Measurements from ENCODE around the gene FGF7. TPM values are rescaled to one million over a fixed set of nuclear protein-coding genes. Genes with fewer than 3 reads are reported as not detected.

The FGF7 gene
- total and polyA plus RNA-seq, 9 of the 15 experiments (the other 6 are each of a cell fraction or from before 2014, with no cell fraction given), result not detected

- no peak overlapping the region for H2AFZ ChIP-seq (ENCODE audit: low read depth, low read length)
- WGBS (ENCODE audit: insufficient coverage, low coverage, missing lambda C conversion rate), result 0% methylated on average over 1 of the region's 1 CpG
- CTCF ChIA-PET (ENCODE audit: low intra/inter-chr PET ratio), result no interaction called here
- H3K9ac ChIP-seq (ENCODE audit: insufficient read depth in 1 of 2, low read depth in 2 of 2, low read length in 2 of 2), result no peak overlapping the region
- DNase-seq (ENCODE audit: extremely low read depth in 1 of 4, low spot score in 3 of 4), result no peak
- no peak overlapping the region for H3K4me2 ChIP-seq (ENCODE audit: insufficient read depth, low read length)
- H3K27ac ChIP-seq (ENCODE audit: extremely low read depth, low read depth, low read length), result no peak overlapping the region
- H3K4me1 ChIP-seq (replicated peaks in 1 of 2; ENCODE audit: control insufficient read depth in 2 of 2, insufficient read depth in 2 of 2, low read length in 2 of 2), result no peaks in the 10 kb centered on the region
- no peaks in the 10 kb centered on the region for H3K79me2 ChIP-seq (ENCODE audit: control insufficient read depth, insufficient read depth, low read length)
- no peak for FAIRE-seq
- BruUV-seq (replicated peaks), result no TSS peak
- H3K27me3 ChIP-seq (ENCODE audit: control insufficient read depth in 2 of 2, insufficient read depth in 2 of 2, low read length in 2 of 2), result no peaks in the 10 kb centered on the region
- no peaks in the 10 kb centered on the region for H3K36me3 ChIP-seq (ENCODE audit: control insufficient read depth, insufficient read depth, low read length)
- no peaks in the 10 kb centered on the region for H4K20me1 ChIP-seq (replicated peaks; ENCODE audit: control insufficient read depth, insufficient read depth, low read length)
- intact Hi-C loops (cut with micrococcal nuclease) (loop anchor here (5.0 to 10.0 kb wide), 3 partner anchors 188 to 1070 kb away; no protein-coding TSS in a partner anchor), in situ Hi-C loops (cut with MboI) (no loop called here)
- POLR2A ChIA-PET, result no interaction called here
- no peaks in the 10 kb centered on the region for H3K9me3 ChIP-seq (replicated peaks; ENCODE audit: control insufficient read depth, insufficient read depth, low read depth, low read length)
- no peaks in the 10 kb centered on the region for H3K9me1 ChIP-seq (ENCODE audit: control insufficient read depth, insufficient read depth, low read length)
- no peak overlapping the region for H3K4me3 ChIP-seq
- no peak for ATAC-seq
- TF ChIP-seq, protein P1, sequence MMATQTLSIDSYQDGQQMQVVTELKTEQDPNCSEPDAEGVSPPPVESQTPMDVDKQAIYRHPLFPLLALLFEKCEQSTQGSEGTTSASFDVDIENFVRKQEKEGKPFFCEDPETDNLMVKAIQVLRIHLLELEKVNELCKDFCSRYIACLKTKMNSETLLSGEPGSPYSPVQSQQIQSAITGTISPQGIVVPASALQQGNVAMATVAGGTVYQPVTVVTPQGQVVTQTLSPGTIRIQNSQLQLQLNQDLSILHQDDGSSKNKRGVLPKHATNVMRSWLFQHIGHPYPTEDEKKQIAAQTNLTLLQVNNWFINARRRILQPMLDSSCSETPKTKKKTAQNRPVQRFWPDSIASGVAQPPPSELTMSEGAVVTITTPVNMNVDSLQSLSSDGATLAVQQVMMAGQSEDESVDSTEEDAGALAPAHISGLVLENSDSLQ (IDR thresholded peaks at IDR 0.05), result no peak
- TF ChIP-seq ZNF263 (CRISPR knock-in tag; IDR thresholded peaks at IDR 0.05; ENCODE audit: borderline replicate concordance), result no peak
- TF ChIP-seq, protein P2, sequence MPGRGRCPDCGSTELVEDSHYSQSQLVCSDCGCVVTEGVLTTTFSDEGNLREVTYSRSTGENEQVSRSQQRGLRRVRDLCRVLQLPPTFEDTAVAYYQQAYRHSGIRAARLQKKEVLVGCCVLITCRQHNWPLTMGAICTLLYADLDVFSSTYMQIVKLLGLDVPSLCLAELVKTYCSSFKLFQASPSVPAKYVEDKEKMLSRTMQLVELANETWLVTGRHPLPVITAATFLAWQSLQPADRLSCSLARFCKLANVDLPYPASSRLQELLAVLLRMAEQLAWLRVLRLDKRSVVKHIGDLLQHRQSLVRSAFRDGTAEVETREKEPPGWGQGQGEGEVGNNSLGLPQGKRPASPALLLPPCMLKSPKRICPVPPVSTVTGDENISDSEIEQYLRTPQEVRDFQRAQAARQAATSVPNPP (IDR thresholded peaks at IDR 0.05; ENCODE audit: borderline replicate concordance, insufficient read depth, insufficient read length), result no peak
Observed at GRCh38 chr15:49424954-49425353, 1.9 kb downstream of the FGF7 start.

- intact Hi-C loops (cut with micrococcal nuclease), result loop anchor here (10.0 kb wide), 2 partner anchors 717 to 1073 kb away; no protein-coding TSS in a partner anchor
- no peaks in the 10 kb centered on the region for H3K9me1 ChIP-seq (ENCODE audit: control insufficient read depth, insufficient read depth, low read length)
- H4K20me1 ChIP-seq (replicated peaks; ENCODE audit: control insufficient read depth, insufficient read depth, low read length), result no peaks in the 10 kb centered on the region
- ChIA-PET CTCF (ENCODE audit: low intra/inter-chr PET ratio) (no interaction called here), POLR2A (no interaction called here)
- H3K27me3 ChIP-seq (ENCODE audit: control insufficient read depth in 2 of 2, insufficient read depth in 2 of 2, low read length in 2 of 2), result no peaks in the 10 kb centered on the region
- no peak overlapping the region for H3K4me2 ChIP-seq (ENCODE audit: insufficient read depth, low read length)
- H3K27ac ChIP-seq (ENCODE audit: extremely low read depth, low read depth, low read length), result no peak overlapping the region
- no peaks in the 10 kb centered on the region for H3K4me1 ChIP-seq (replicated peaks in 1 of 2; ENCODE audit: control insufficient read depth in 2 of 2, insufficient read depth in 2 of 2, low read length in 2 of 2)
- TF ChIP-seq COPS2 (conservative IDR thresholded peaks at IDR 0.05), result no peak
- peak; percentile 55; the same call in 1 of the 2 replicates for TF ChIP-seq ZNF316 (IDR thresholded peaks at IDR 0.05)
- FAIRE-seq, result no peak
- in situ Hi-C loops (cut with MboI), result no loop called here
- no peak for ATAC-seq
- H3K9me3 ChIP-seq (replicated peaks; ENCODE audit: control insufficient read depth, insufficient read depth, low read depth, low read length), result no peaks in the 10 kb centered on the region
- no peak overlapping the region for H3K9ac ChIP-seq (ENCODE audit: insufficient read depth in 1 of 2, low read depth in 2 of 2, low read length in 2 of 2)
- H2AFZ ChIP-seq (ENCODE audit: low read depth, low read length), result no peak overlapping the region
- no TSS peak for BruUV-seq (replicated peaks)
- H3K79me2 ChIP-seq (ENCODE audit: control insufficient read depth, insufficient read depth, low read length), result no peaks in the 10 kb centered on the region
- no peaks in the 10 kb centered on the region for H3K36me3 ChIP-seq (ENCODE audit: control insufficient read depth, insufficient read depth, low read length)
- DNase-seq (ENCODE audit: extremely low read depth in 1 of 4, low spot score in 3 of 4), result no peak
- H3K4me3 ChIP-seq, result no peak overlapping the region
Observed at GRCh38 chr15:49427372-49427771, 4.3 kb downstream of the FGF7 start.
